ENCODE results near the gene TNIP2. TPM values are rescaled to one million over a fixed set of nuclear protein-coding genes. Genes with fewer than 3 reads are reported as not detected.

TNIP2 gene
- total RNA-seq, 1 donor from 2014 or later: 33.7 TPM

DNA sequence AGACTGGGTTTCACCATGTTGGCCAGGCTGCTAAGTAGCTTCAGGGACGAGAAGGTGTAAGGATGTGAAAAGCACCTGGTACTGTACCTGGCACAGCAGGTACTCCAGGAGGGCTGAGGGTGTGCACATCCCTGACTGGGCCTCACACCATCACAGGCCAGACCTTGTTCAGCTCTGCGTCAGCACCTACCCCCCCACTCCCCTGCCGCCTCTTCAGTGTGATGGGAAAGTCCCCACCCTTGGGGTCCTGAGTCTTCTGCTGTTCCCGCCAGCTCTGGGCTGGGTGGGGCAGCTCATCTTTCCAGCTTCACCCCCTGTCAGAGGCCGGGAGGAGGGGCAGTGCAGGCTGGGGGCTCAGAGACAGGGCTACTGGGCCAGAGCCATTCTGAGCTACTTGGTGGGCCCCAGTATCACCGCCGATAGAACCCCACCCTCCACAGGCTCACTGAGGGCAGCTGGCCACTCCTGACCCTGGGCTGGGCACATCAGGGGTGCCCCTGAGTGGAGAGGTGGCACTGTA lies 30.1 kb upstream of the TNIP2 start:
- TF ChIP-seq, protein P1, sequence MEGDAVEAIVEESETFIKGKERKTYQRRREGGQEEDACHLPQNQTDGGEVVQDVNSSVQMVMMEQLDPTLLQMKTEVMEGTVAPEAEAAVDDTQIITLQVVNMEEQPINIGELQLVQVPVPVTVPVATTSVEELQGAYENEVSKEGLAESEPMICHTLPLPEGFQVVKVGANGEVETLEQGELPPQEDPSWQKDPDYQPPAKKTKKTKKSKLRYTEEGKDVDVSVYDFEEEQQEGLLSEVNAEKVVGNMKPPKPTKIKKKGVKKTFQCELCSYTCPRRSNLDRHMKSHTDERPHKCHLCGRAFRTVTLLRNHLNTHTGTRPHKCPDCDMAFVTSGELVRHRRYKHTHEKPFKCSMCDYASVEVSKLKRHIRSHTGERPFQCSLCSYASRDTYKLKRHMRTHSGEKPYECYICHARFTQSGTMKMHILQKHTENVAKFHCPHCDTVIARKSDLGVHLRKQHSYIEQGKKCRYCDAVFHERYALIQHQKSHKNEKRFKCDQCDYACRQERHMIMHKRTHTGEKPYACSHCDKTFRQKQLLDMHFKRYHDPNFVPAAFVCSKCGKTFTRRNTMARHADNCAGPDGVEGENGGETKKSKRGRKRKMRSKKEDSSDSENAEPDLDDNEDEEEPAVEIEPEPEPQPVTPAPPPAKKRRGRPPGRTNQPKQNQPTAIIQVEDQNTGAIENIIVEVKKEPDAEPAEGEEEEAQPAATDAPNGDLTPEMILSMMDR (IDR thresholded peaks at IDR 0.05; ENCODE audit: insufficient read depth, low read depth, low read length): no peak
- TF ChIP-seq EZH2 (IDR thresholded peaks at IDR 0.05; ENCODE audit: insufficient read depth, low read length): no peak
- Histone ChIP-seq H2AFZ (ENCODE audit: low read depth, low read length) (no peak overlapping the region), H3K9ac (ENCODE audit: low read length) (no peak overlapping the region), H3K9me3 (ENCODE audit: insufficient read depth, low read depth, low read length) (no peaks in the 10 kb centered on the region), H3K27ac (ENCODE audit: low read depth, low read length) (no peak overlapping the region), H3K27me3 (ENCODE audit: insufficient read depth, low read length) (peaks cover 3% of the 10 kb centered on the region), H3K79me2 (ENCODE audit: insufficient read depth, low read length) (no peaks in the 10 kb centered on the region), H3K4me3 (ENCODE audit: insufficient read depth, low read depth, low read length) (no peak overlapping the region), H3K4me2 (ENCODE audit: low read length) (no peak overlapping the region), H3K4me1 (ENCODE audit: insufficient read depth, low read length) (no peaks in the 10 kb centered on the region), H4K20me1 (ENCODE audit: insufficient read depth, low read length) (no peaks in the 10 kb centered on the region), H3K36me3 (ENCODE audit: insufficient read depth, low read length) (no peaks in the 10 kb centered on the region)
- H3K4me1 Mint-ChIP-seq (ENCODE audit: low read depth, unreplicated experiment): no peaks in the 10 kb centered on the region
- no peak overlapping the region for H3K27ac Mint-ChIP-seq (ENCODE audit: unreplicated experiment)
- H3K27me3 Mint-ChIP-seq (ENCODE audit: low read depth, unreplicated experiment): peaks cover 7% of the 10 kb centered on the region
- H3K9me3 Mint-ChIP-seq (ENCODE audit: unreplicated experiment): peaks cover 17% of the 10 kb centered on the region
- FAIRE-seq (no peak), DNase-seq (ENCODE audit: low read depth) (no peak)
- H3K4me3 Mint-ChIP-seq (ENCODE audit: unreplicated experiment): no peak overlapping the region
- peaks cover 11% of the 10 kb centered on the region for H3K36me3 Mint-ChIP-seq (ENCODE audit: low read depth, unreplicated experiment)

DNA sequence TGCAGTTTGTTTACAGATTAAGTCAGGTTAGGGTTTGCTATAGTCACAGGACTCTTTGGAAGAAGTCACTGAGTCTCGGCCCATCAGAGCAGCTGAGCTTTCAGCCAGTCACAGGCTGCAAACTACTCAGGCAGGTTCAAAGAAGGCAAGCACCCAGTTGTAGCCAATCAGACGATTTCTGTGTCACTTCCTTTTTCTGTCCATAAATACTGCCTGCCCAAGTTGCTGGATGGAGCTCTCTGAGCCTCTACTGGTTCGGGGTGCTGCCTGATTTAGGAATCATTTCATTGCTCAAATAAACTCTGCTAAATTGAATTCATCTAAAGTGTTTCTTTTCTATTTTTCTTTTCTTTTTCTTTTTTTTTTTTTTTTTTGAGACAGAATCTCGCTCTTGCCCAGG lies 29.5 kb upstream of the TNIP2 start:
- Mint-ChIP-seq H3K27ac (ENCODE audit: unreplicated experiment) (no peak overlapping the region), H3K36me3 (ENCODE audit: low read depth, unreplicated experiment) (peaks cover 13% of the 10 kb centered on the region), H3K9me3 (ENCODE audit: unreplicated experiment) (peaks cover 19% of the 10 kb centered on the region), H3K27me3 (ENCODE audit: low read depth, unreplicated experiment) (peaks cover 7% of the 10 kb centered on the region), H3K4me3 (ENCODE audit: unreplicated experiment) (no peak overlapping the region), H3K4me1 (ENCODE audit: low read depth, unreplicated experiment) (no peaks in the 10 kb centered on the region)
- H3K4me3 ChIP-seq (ENCODE audit: insufficient read depth, low read depth, low read length): no peak overlapping the region
- H3K79me2 ChIP-seq (ENCODE audit: insufficient read depth, low read length): no peaks in the 10 kb centered on the region
- no peaks in the 10 kb centered on the region for H3K9me3 ChIP-seq (ENCODE audit: insufficient read depth, low read depth, low read length)
- H4K20me1 ChIP-seq (ENCODE audit: insufficient read depth, low read length): no peaks in the 10 kb centered on the region
- H3K27ac ChIP-seq (ENCODE audit: low read depth, low read length): no peak overlapping the region
- TF ChIP-seq EZH2 (IDR thresholded peaks at IDR 0.05; ENCODE audit: insufficient read depth, low read length): no peak
- TF ChIP-seq, protein P1 (IDR thresholded peaks at IDR 0.05; ENCODE audit: insufficient read depth, low read depth, low read length): no peak
- no peak overlapping the region for H3K9ac ChIP-seq (ENCODE audit: low read length)
- no peak for DNase-seq (ENCODE audit: low read depth)
- H3K36me3 ChIP-seq (ENCODE audit: insufficient read depth, low read length): no peaks in the 10 kb centered on the region
- H3K4me2 ChIP-seq (ENCODE audit: low read length): no peak overlapping the region
- H3K27me3 ChIP-seq (ENCODE audit: insufficient read depth, low read length): peaks cover 3% of the 10 kb centered on the region
- no peak for FAIRE-seq
- no peaks in the 10 kb centered on the region for H3K4me1 ChIP-seq (ENCODE audit: insufficient read depth, low read length)
- H2AFZ ChIP-seq (ENCODE audit: low read depth, low read length): no peak overlapping the region

DNA sequence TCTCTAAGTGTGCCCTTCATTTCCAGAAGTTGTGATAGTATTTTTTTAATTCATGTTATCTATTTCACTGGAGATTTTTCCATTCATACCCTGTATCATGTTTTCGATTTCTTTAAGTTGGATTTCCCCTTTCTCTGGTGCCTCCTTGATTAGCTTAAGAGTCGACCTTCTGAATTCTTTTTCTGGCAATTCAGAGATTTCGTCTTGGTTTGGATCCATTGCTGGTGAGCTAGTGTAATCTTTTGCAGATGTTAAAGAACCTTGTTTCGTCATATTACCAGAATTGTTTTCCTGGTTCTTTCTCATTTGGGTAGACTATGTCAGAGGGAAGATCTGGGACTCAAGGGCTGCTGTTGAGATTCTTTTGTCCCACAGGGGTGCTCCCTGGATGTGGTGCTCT lies 27.7 kb upstream of the TNIP2 start:
- no peak overlapping the region for H3K4me3 Mint-ChIP-seq (ENCODE audit: unreplicated experiment)
- Histone ChIP-seq H3K36me3 (ENCODE audit: insufficient read depth, low read length) (no peaks in the 10 kb centered on the region), H3K79me2 (ENCODE audit: insufficient read depth, low read length) (no peaks in the 10 kb centered on the region), H3K9ac (ENCODE audit: low read length) (no peak overlapping the region), H3K27ac (ENCODE audit: low read depth, low read length) (no peak overlapping the region), H3K9me3 (ENCODE audit: insufficient read depth, low read depth, low read length) (no peaks in the 10 kb centered on the region), H3K27me3 (ENCODE audit: insufficient read depth, low read length) (peaks cover 3% of the 10 kb centered on the region), H3K4me1 (ENCODE audit: insufficient read depth, low read length) (no peaks in the 10 kb centered on the region), H3K4me2 (ENCODE audit: low read length) (no peak overlapping the region), H2AFZ (ENCODE audit: low read depth, low read length) (no peak overlapping the region), H3K4me3 (ENCODE audit: insufficient read depth, low read depth, low read length) (no peak overlapping the region), H4K20me1 (ENCODE audit: insufficient read depth, low read length) (no peaks in the 10 kb centered on the region)
- H3K4me1 Mint-ChIP-seq (ENCODE audit: low read depth, unreplicated experiment): no peaks in the 10 kb centered on the region
- DNase-seq (ENCODE audit: low read depth): no peak
- peaks cover 2% of the 10 kb centered on the region for H3K27me3 Mint-ChIP-seq (ENCODE audit: low read depth, unreplicated experiment)
- H3K36me3 Mint-ChIP-seq (ENCODE audit: low read depth, unreplicated experiment): peaks cover 10% of the 10 kb centered on the region
- no peak overlapping the region for H3K27ac Mint-ChIP-seq (ENCODE audit: unreplicated experiment)
- H3K9me3 Mint-ChIP-seq (ENCODE audit: unreplicated experiment): peaks cover 19% of the 10 kb centered on the region
- FAIRE-seq: no peak
- no peak for TF ChIP-seq EZH2 (IDR thresholded peaks at IDR 0.05; ENCODE audit: insufficient read depth, low read length)
- TF ChIP-seq, protein P1 (IDR thresholded peaks at IDR 0.05; ENCODE audit: insufficient read depth, low read depth, low read length): no peak
